HG02588 (cell line): ENCODE data around the gene CDC37L1.
A peak's percentile ranks its signal among the peaks of the same experiment; 100 is the strongest.
"Not testable (repeated sequence)": the region's sequence is repeated elsewhere in the genome, so short reads cannot be mapped to it uniquely, and the experiment has no call there.

Source experiments
- ATAC-seq: cut with Tn5 transposase; IDR thresholded peaks from one replicate; pipeline ENCODE4 v1.9.1; 2021; ENCODE audit warnings: mild to moderate bottlenecking, moderate library complexity; ENCODE audit not compliant: unreplicated experiment

The CDC37L1 gene

DNA sequence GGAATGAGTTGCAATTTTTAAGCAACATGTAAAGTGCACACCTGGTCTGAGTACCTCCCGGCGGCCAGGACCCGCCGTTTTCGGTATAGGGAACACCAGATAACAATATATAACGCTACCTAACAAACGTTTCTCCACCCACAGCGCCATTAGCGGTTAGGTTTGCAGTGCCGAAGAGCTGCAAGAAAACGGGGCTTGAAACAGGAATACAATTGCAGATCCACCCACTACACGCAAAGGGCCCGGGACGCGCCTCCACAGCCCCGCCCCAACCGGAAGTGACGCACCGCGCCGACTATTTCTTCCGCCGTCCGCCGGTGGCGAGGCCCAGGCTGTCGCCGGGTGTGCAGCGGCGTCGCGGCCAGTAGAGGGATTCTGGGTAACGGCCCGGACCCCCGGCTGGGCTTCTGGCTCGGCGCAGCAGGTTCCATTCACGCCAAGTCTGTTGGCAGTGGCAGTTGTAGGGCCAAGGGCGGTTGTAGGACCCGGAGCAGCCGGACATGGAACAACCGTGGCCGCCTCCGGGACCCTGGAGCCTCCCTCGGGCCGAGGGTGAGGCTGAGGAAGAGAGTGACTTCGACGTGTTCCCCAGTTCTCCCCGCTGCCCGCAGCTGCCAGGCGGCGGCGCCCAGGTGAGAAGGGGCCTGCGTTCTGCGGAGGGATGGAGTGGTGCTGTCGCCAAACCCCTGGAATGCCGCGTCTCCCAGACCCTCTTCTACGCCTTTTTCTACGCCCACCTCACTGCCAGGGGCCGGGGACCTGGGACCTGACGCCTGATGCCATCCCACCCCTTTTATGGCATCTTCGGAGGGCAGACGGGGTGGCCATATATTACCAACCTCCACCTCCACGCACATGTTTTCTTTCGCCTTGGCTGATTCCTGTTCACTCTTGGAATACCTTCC is at the start of gene CDC37L1:
Gene CDC37L1 (plus strand): TSS at position 302 of the 905 bp plus-strand sequence. CDS start 199 bp downstream, at position 501.
- peak; percentile 95 for ATAC-seq

DNA sequence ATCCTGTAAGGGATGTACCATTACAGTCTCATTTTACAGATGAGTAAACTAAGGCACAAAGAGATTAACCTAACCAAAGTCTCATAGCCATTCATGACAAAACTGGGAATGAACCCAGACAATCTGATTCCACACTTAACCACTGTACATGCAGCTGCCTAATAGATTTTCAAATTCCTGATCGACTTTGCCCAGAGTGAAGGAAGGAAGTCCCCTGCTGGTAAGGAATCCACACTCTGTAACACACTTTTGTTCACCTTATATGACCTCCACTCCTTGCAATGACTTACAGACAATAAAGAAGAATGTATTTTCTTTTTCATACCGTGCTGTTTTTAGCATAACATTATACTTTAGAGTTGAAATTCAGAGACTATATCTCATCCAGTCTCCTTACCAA is 48.5 kb upstream of the CDC37L1 start:
- no peak for ATAC-seq

- ATAC-seq: no peak
Measured at GRCh38 chr9:4638968-4639367, 40.4 kb upstream of the CDC37L1 start.

DNA sequence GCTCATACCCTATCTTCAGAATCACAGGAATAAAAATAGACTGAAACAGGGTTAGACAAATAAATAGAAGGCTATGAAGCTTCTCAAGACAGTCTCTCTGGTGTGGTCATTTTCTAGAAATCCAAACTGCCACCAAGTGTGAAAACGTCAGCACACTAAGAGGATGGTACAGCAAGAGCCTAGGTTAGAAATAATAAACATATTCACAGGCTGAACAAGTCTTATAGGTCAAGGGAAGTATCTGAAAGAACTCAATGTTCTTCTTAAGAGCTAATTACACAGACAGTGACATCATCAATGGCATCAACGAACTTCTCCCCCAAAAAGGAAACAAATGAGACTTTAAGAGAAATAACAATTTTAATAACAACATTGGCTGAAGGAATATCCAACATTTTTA is 39.9 kb upstream of the CDC37L1 start:
- ATAC-seq: no peak

DNA sequence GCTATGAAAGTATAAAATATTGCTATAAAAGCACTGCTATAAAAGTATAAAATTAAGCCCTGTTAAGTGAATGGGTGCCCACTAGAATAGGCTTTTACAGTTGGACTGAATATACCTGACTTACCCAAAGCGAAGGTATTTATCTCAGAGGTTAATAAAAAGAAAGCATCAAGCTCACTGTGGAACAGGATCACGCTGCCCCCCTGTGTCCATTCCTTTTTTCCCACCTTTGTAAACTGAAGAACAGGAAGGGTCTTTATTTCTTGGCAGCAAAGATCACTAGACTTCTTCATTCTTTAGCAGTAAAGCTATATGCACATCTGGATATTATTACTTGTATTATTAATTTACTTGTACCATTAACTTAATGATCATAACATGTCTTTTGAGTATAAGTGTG is 39.3 kb upstream of the CDC37L1 start:
- no peak for ATAC-seq

DNA sequence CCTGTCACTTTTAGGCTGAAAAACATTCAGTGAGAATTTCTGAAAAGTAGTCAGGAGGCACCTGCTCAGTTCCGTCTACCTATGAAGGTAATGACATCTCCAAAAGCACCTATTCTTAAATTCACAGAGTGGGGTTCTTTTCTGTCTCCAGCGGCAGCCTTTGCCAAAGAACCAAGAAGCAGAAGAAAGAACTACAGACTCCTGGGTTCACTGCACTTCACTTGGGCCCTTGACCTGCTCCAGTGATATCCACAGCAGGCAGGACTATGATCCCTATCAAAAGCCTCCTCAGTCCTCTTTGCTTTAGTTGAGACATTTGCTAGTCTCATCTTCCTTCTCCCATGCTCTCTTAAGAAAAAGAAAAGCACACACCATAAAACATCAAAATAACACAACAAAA is 37.0 kb upstream of the CDC37L1 start:
- no peak for ATAC-seq

DNA sequence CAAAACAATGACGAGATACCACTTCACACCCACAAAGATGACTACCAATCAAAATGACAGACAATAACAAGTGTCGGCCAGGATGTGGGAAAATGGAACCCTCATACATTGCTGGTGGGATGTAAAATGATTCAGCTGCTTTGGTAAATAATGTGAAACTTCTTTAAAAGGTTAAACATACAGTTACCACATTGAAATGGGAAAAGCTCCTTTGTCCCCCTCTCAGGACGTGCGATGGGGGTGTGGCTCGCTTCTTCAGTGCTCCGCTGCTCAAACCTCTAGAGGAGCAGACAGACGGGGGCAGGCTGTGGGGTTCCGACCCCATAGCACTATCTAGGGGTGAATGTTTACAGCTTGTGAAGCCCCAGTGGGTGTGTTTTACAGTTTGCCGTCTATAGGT is 25.3 kb upstream of the CDC37L1 start:
- ATAC-seq: no peak

DNA sequence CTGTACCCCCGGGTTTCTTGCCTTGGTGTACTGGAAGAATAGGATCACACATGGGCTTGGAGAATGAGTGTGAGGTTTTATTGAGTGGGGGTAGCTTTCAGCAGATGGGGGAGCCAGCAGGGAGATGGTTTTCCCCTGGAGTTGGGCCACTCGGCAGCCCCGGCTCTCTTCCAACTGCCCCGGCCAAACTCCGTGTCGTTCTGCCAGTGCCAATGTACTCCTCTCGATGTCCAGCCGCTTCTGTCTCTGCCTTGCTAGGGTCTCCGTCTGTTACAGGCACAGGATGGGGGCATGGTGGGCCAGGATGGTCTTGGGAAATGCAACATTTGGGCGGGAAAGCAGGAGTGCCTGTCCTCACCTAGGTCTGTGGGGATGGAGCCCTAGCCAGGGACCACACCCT is 24.8 kb upstream of the CDC37L1 start:
- no peak for ATAC-seq

DNA sequence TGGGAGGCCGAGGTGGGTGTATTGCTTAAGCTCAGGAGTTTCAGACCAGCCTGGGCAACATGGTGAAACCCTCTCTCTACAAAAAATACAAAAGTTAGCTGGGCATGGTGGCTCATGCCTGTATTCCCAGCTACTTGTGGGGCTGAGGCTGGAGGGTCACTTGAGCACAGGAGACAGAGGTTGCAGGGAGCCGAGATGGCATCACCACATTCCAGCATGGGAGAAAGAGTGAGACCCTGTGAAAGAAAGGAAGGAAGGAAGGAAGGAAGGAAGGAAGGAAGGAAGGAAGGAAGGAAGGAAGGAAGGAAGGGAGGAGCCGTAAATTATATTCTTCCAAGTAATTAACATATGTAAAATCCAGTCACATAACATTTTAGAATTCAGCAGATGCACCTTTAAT is 23.2 kb upstream of the CDC37L1 start:
- ATAC-seq: not testable (repeated sequence)

- no peak for ATAC-seq
Measured at GRCh38 chr9:4656621-4657020, 22.7 kb upstream of the CDC37L1 start.

DNA sequence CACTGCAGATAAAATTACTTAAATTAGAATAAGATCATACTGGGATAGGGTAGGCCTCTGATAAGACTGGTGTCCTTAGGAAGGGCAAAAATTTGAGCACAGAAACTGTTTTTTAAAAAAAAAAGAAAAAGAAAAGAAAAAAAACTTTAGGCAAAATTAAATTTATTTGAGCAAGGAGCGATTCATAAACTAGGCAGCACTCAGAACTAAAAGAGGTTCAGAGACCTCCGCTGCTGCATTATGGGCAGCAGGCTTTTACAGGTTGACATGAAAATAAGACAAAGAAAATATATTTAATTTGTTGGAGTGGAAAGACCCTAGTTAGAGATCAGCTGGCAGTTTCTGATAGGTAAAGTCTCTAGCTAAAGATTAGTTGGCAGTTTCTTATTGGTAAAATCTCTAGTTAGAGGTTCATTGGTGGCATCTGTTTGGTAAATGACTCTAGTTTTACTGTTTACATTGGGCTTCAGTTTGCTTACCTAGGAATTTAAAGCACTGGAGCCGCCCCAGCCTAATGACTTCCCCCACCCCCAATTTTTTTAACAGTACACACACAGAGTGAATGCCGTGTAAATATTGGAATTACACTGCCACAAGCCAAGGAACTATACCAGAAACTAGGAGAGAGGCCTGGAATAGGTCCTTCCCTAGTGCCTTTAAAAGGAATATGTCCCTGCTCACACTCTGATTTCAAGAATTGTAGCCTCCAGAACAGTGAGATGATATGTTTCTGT is 21.8 kb upstream of the CDC37L1 start:
- no peak for ATAC-seq

DNA sequence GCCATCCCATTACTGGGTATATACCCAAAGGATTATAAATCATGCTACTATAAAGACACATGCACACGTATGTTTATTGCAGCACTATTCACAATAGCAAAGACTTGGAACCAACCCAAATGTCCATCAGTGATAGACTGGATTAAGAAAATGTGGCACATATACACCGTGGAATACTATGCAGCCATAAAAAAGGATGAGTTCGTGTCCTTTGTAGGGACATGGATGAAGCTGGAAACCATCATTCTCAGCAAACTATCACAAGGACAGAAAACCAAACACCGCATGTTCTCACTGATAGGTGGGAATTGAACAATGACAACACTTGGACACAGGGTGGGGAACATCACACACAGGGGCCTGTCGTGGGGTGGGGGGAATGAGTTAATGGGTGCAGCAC is 18.7 kb upstream of the CDC37L1 start:
- not testable (repeated sequence) for ATAC-seq

- ATAC-seq: no peak
Measured at GRCh38 chr9:4661165-4661564, 18.2 kb upstream of the CDC37L1 start.

DNA sequence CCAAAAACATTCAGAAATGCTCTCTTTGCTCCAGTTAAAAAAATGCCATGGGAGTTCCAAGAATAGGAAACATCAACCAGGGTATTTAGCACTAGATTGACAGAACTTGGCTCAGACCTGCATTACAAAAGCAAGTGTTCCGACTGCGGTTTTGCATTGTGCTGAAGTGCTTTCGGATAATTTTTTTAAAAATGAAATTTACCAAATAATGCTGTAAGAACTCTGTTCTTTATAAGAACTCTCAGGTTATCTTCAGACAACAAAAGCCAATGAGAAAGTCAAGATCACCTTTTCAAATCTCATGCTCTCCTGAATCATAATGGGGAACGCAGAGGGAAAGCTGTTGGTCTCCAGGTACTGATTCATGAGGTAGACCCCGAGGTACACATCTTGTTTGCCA is 17.8 kb upstream of the CDC37L1 start:
- no peak for ATAC-seq

DNA sequence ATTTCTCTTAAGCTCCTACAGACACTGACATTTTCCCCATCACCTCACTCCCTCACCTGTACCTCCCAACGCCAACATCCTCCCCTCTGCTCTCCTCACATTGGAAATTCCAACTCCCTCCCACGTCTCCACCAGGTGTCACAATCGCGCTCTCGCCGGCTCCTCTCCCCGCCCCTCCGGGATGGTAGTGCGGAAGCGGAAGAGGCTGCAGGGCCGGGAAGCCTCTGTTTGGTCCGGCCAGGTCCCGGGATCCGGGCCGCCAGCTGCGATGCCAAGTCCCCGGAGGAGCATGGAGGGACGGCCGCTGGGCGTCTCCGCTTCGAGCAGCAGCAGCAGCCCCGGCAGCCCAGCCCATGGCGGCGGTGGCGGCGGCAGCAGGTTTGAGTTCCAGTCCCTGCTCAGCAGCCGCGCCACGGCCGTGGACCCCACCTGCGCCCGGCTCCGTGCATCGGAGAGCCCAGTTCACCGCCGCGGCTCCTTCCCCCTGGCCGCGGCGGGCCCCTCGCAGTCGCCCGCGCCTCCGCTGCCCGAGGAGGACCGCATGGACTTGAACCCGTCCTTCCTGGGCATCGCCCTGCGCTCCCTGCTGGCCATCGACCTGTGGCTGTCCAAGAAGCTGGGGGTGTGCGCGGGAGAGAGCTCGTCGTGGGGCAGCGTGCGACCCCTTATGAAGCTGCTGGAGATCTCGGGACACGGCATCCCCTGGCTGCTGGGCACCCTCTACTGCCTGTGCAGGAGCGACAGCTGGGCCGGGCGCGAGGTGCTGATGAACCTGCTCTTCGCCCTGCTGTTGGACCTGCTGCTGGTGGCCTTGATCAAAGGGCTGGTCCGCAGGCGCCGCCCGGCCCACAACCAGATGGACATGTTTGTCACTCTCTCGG is 17.0 kb upstream of the CDC37L1 start, which contains the start of gene PLPP6:
Gene PLPP6 (plus strand): TSS at position 187 of the 881 bp plus-strand sequence. CDS start 82 bp downstream, at position 269.
- ATAC-seq: peak; percentile 90

GRCh38 chr9:4662989-4663792 is 16.2 kb upstream of the CDC37L1 start:
- no peak for ATAC-seq

DNA sequence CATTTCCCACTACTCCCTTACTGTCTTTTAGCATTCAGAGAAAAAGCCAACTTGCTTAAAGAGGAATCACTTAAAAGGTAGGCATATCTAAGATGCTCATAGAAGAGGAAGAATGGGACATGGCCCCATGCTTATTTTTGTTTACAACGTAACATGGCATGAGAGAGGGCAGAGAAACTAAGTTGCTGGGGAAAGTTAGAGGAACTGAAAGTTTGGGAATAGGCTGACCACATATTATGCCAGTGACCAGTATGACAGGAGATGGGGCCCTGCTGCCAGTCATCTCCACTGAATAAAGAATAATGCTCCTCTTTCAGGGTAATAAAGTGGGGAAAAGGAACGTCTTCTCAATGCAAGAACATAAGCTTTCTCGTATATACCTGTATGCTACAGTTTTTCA is 15.4 kb upstream of the CDC37L1 start:
- no peak for ATAC-seq

GRCh38 chr9:4665357-4665756 is 14.0 kb upstream of the CDC37L1 start:
- ATAC-seq: no peak

DNA sequence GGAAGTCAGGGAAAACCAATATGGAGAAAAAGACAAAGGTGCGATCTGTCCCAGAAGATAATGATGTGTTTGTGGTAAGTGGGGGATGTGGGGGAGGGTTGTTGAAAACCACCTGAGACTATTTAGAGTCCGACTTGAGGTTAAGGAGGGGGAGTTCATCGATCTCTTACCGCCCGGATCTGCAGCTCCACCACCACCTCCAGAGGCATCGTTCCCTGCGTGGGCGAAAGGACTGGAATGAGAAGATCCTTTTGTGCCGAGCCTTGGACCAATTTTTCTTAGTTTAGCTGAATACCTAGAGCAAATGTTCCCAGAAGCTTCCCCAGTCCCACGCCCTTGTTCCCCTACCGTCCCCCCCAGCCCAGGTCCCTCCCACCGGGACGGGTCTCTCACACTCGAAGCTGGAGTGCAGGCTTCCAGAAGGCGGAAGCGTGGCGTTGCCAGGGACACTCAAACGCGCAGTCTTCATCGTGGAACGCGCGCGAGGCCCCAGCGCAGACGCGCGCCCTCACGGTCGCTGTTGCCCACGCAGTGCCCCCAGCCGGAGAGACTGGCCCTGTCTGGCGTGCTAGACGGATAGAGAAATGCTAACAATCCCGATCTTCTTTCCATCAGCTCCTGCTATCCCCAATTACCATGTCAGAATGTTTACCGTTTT is 13.2 kb upstream of the CDC37L1 start, which contains the start of gene SPATA6L:
Gene SPATA6L (minus strand): TSS at position 439 of the 658 bp plus-strand sequence. CDS start 230 bp downstream, at position 209.
- ATAC-seq: no peak
